HepG2 (cell line): ENCODE measurements around the gene TEAD3. TPM values are rescaled to one million over a fixed set of nuclear protein-coding genes. Genes with fewer than 3 reads are reported as not detected.

Experiments
- ARID2 ChIP-seq: sonication (generic); formaldehyde crosslinking; IDR thresholded peaks from 2 replicates; pipeline ENCODE4 v1.8.1; 2022; ENCODE audit warnings: mild to moderate bottlenecking, missing genetic modification reagents, borderline replicate concordance
- HINFP ChIP-seq: sonication (generic); formaldehyde crosslinking; IDR thresholded peaks from 2 replicates; pipeline ENCODE4 v1.4.0; 2020; ENCODE audit warnings: low read depth, mild to moderate bottlenecking, missing genetic modification reagents
- IRX3 ChIP-seq: sonication (generic); formaldehyde crosslinking; IDR thresholded peaks from 2 replicates; pipeline ENCODE4 v1.8.1; 2023; ENCODE audit warnings: mild to moderate bottlenecking, low read depth, missing genetic modification reagents, borderline replicate concordance
- MIER3 ChIP-seq: IDR thresholded peaks from 2 replicates; pipeline ENCODE4 v1.6.1; 2016; ENCODE audit warnings: missing compliant biosample characterization, borderline replicate concordance
- MIXL1 ChIP-seq: IDR thresholded peaks from 2 replicates; pipeline ENCODE4 v1.6.1; 2016
- SALL1 ChIP-seq: sonication (generic); formaldehyde crosslinking; IDR thresholded peaks from 2 replicates; pipeline ENCODE4 v1.8.0; 2022; ENCODE audit warnings: mild to moderate bottlenecking, missing genetic modification reagents
- SP4 ChIP-seq: sonication (generic); formaldehyde crosslinking; IDR thresholded peaks from 2 replicates; pipeline ENCODE4 v1.8.1; 2023; ENCODE audit warnings: mild to moderate bottlenecking, missing genetic modification reagents
- SPEN ChIP-seq: sonication (generic); formaldehyde crosslinking; IDR thresholded peaks from 2 replicates; pipeline ENCODE4 v1.5.1; 2020; ENCODE audit warnings: low read depth, mild to moderate bottlenecking, missing genetic modification reagents
- TEAD2 ChIP-seq: sonication (generic); formaldehyde crosslinking; IDR thresholded peaks from 2 replicates; pipeline ENCODE4 v1.9.0; 2021; ENCODE audit warnings: missing genetic modification reagents
- YEATS2 ChIP-seq: sonication (generic); formaldehyde crosslinking; IDR thresholded peaks from 2 replicates; pipeline ENCODE4 v1.4.0; 2020; ENCODE audit warnings: missing genetic modification reagents, borderline replicate concordance
- ZNF124 ChIP-seq: sonication (generic); formaldehyde crosslinking; IDR thresholded peaks from 2 replicates; pipeline ENCODE4 v1.4.0; 2020; ENCODE audit warnings: missing genetic modification reagents
- ZNF251 ChIP-seq: sonication (generic); formaldehyde crosslinking; IDR thresholded peaks from 2 replicates; pipeline ENCODE4 v1.9.0; 2021; ENCODE audit warnings: mild to moderate bottlenecking, missing genetic modification reagents
- ZNF263 ChIP-seq: sonication (generic); formaldehyde crosslinking; IDR thresholded peaks from 2 replicates; pipeline ENCODE4 v1.4.0; 2020; ENCODE audit warnings: missing genetic modification reagents
- ZNF274 ChIP-seq: sonication (generic); formaldehyde crosslinking; IDR thresholded peaks from 2 replicates; pipeline ENCODE4 v1.5.1; 2020; ENCODE audit warnings: mild to moderate bottlenecking, missing genetic modification reagents
- ZNF441 ChIP-seq: sonication (generic); formaldehyde crosslinking; IDR thresholded peaks from 2 replicates; pipeline ENCODE4 v1.7.0; 2021; ENCODE audit warnings: missing genetic modification reagents, borderline replicate concordance
- ZNF607 ChIP-seq: sonication (generic); formaldehyde crosslinking; IDR thresholded peaks from 2 replicates; pipeline ENCODE4 v1.5.1; 2020; ENCODE audit warnings: missing genetic modification reagents, mild to moderate bottlenecking, borderline replicate concordance
- ZNF615 ChIP-seq: sonication (generic); formaldehyde crosslinking; IDR thresholded peaks from 2 replicates; pipeline ENCODE4 v1.5.0; 2020; ENCODE audit warnings: mild to moderate bottlenecking, missing genetic modification reagents, borderline replicate concordance
- ZNF670 ChIP-seq: sonication (generic); formaldehyde crosslinking; IDR thresholded peaks from 2 replicates; pipeline ENCODE4 v1.8.0; 2022; ENCODE audit warnings: mild to moderate bottlenecking, missing genetic modification reagents, borderline replicate concordance
- ZNF766 ChIP-seq: sonication (generic); formaldehyde crosslinking; IDR thresholded peaks from 2 replicates; pipeline ENCODE4 v1.5.0; 2020; ENCODE audit warnings: missing genetic modification reagents, borderline replicate concordance
- ZNF780A ChIP-seq: sonication (generic); formaldehyde crosslinking; IDR thresholded peaks from 2 replicates; pipeline ENCODE4 v1.8.0; 2022; ENCODE audit warnings: mild to moderate bottlenecking, missing genetic modification reagents, moderate library complexity
- polyA plus RNA-seq, 8 experiments: library from polyadenylated mRNA; depleted of rRNA in 3 of 8; stranded (reverse) in 7 of 8; unstranded in 1 of 8; fragments of >200 nt; fragmentation: Illumina TruSeq in 4 of 8; extraction: Trizol in 4 of 8; gene quantifications; 2 replicates each; pipeline versions ENCODE4 v1.2.1 to v1.2.3, GENCODE V29; 2011 to 2016; ENCODE audit warnings: low read depth in 4 of 8, missing spikeins in 1 of 8, mixed read lengths in 1 of 8; ENCODE audit not compliant: insufficient read depth in 1 of 8
- total RNA-seq, 5 experiments: library from RNA; depleted of rRNA; stranded (reverse); fragments of >200 nt; fragmentation: Illumina TruSeq; extraction: Trizol; gene quantifications; 2 replicates each; pipeline ENCODE4 v1.2.3, GENCODE V29; 2016; ENCODE audit warnings: low read depth in 1 of 5
- TF ChIP-seq, protein P1 (sequence below), 2 experiments: sonication (generic) in 1 of 2; formaldehyde crosslinking in 1 of 2; IDR thresholded peaks; 2 replicates each; pipeline versions ENCODE4 v1.4.0 to v1.6.1; 2016 to 2020; ENCODE audit warnings: borderline replicate concordance in 1 of 2, low read depth in 1 of 2, mild to moderate bottlenecking in 1 of 2, missing genetic modification reagents in 1 of 2
- TF ChIP-seq, protein P2 (sequence below): sonication (generic); formaldehyde crosslinking; IDR thresholded peaks from 2 replicates; pipeline ENCODE4 v1.8.0; 2022; ENCODE audit warnings: mild to moderate bottlenecking, missing genetic modification reagents, moderate library complexity

TEAD3 gene
- total and polyA plus RNA-seq, 2 of the 13 experiments (the other 11 are each of a cell fraction or from before 2014, with no cell fraction given) = 15.1 to 16.5 TPM

- TF ChIP-seq SP4 (CRISPR knock-in tag) (peak; percentile 16; the same call in 1 of the 2 replicates), ZNF251 (CRISPR knock-in tag) (no peak), SPEN (no peak; the same call in 1 of the 2 replicates), ZNF441 (CRISPR knock-in tag) (no peak), SALL1 (CRISPR knock-in tag) (peak; percentile 46; the same call in 1 of the 2 replicates), ZNF670 (CRISPR knock-in tag) (no peak), HINFP (CRISPR knock-in tag) (0 out of 2 replicates have a peak, but pooled peaks have one; percentile 44), ARID2 (CRISPR knock-in tag) (no peak), MIXL1 (CRISPR knock-in tag) (no peak), YEATS2 (CRISPR knock-in tag) (peak; percentile 54; the same call in 1 of the 2 replicates), ZNF615 (CRISPR knock-in tag) (no peak), ZNF766 (CRISPR knock-in tag) (no peak), TEAD2 (no peak), MIER3 (CRISPR knock-in tag) (no peak), ZNF263 (CRISPR knock-in tag) (0 out of 2 replicates have a peak, but pooled peaks have one; percentile 24), ZNF124 (no peak), IRX3 (CRISPR knock-in tag) (no peak), ZNF780A (CRISPR knock-in tag) (no peak), ZNF274 (peak; percentile 56; the same call in 1 of the 2 replicates), ZNF607 (CRISPR knock-in tag) (0 out of 2 replicates have a peak, but pooled peaks have one; percentile 51)
- TF ChIP-seq, protein P1, sequence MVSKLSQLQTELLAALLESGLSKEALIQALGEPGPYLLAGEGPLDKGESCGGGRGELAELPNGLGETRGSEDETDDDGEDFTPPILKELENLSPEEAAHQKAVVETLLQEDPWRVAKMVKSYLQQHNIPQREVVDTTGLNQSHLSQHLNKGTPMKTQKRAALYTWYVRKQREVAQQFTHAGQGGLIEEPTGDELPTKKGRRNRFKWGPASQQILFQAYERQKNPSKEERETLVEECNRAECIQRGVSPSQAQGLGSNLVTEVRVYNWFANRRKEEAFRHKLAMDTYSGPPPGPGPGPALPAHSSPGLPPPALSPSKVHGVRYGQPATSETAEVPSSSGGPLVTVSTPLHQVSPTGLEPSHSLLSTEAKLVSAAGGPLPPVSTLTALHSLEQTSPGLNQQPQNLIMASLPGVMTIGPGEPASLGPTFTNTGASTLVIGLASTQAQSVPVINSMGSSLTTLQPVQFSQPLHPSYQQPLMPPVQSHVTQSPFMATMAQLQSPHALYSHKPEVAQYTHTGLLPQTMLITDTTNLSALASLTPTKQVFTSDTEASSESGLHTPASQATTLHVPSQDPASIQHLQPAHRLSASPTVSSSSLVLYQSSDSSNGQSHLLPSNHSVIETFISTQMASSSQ (IDR thresholded peaks at IDR 0.05; ENCODE audit: low read depth) = no peak
- TF ChIP-seq, protein P1 (CRISPR knock-in tag; IDR thresholded peaks at IDR 0.05; ENCODE audit: borderline replicate concordance) = no peak
- TF ChIP-seq, protein P2, sequence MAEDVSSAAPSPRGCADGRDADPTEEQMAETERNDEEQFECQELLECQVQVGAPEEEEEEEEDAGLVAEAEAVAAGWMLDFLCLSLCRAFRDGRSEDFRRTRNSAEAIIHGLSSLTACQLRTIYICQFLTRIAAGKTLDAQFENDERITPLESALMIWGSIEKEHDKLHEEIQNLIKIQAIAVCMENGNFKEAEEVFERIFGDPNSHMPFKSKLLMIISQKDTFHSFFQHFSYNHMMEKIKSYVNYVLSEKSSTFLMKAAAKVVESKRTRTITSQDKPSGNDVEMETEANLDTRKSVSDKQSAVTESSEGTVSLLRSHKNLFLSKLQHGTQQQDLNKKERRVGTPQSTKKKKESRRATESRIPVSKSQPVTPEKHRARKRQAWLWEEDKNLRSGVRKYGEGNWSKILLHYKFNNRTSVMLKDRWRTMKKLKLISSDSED = no peak
Measured at GRCh38 chr6:35522660-35523658, 26.1 kb upstream of the TEAD3 start (continued).
